Transverse colon (tissue), 3 donors: ENCODE results near the gene LSAMP.

ENCODE experiments used
- CTCF ChIP-seq, 5 experiments: fragments of 200-600 bp in 3 of 5; fragments of 450-650 bp in 2 of 5; sonication (generic) in 3 of 5; IDR thresholded peaks; 1 replicate in 2 of 5; 2 replicates in 3 of 5; pipeline ENCODE4 v1.5.1; 2016 to 2017; ENCODE audit warnings: antibody characterized with exemption in 5 of 5, inconsistent platforms in 3 of 5, mild to moderate bottlenecking in 2 of 5, moderate library complexity in 1 of 5
- EP300 ChIP-seq: sonication (generic); formaldehyde crosslinking; IDR thresholded peaks from one replicate; pipeline ENCODE4 v1.6.1; 2017; ENCODE audit warnings: antibody characterized with exemption, low read depth
- POLR2A ChIP-seq: fragments of 450-650 bp; IDR thresholded peaks from one replicate; pipeline ENCODE4 v1.6.1; 2016; ENCODE audit warnings: antibody characterized with exemption, mild to moderate bottlenecking, moderate library complexity

- TF ChIP-seq CTCF (IDR thresholded peaks at IDR 0.05) (no peak), POLR2A (no peak), EP300 (no peak)
These were observed 143.9 kb downstream of the LSAMP start for GRCh38 chr3:116301422-116301821.
